Activated T-helper 1 cell treated with anti-CD3 and anti-CD28 coated beads, Interleukin-2, amount 50 U/mL, for 16 hours (primary cell): ENCODE measurements around the gene PCDHGB1.
"Not testable (repeated sequence)": the region's sequence is repeated elsewhere in the genome, so short reads cannot be mapped to it uniquely, and the experiment has no call there.

Source experiments
- DNase-seq, 2 donors: peaks; one replicate each; pipeline ENCODE4 v3.0.0-alpha.2; 2020; ENCODE audit warnings: low read depth in 1 of 2, low spot score in 1 of 2

Gene PCDHGB1

DNA sequence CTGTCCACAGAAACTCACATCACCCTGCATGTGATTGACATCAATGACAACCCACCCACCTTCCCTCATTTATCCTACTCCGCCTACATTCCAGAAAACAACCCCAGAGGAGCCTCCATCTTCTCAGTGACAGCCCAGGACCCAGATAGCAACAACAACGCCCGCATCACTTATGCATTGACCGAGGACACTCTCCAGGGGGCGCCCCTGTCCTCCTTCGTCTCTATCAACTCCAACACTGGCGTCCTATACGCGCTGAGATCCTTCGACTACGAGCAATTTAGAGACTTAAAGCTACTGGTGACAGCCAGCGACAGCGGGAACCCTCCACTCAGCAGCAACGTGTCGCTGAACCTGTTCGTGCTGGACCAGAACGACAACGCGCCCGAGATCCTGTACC is 4.6 kb upstream of the PCDHGB1 start:
- DNase-seq: no peak

DNA sequence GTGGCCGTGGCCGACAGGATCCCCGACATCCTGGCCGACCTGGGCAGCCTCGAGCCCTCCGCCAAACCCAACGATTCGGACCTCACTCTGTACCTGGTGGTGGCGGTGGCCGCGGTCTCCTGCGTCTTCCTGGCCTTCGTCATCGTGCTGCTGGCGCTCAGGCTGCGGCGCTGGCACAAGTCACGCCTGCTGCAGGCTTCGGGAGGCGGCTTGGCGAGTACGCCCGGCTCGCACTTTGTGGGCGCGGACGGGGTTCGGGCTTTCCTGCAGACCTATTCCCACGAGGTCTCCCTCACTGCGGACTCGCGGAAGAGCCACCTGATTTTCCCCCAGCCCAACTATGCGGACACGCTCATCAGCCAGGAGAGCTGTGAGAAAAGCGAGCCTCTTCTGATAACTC is 3.9 kb upstream of the PCDHGB1 start:
- DNase-seq: not testable (repeated sequence)

DNA sequence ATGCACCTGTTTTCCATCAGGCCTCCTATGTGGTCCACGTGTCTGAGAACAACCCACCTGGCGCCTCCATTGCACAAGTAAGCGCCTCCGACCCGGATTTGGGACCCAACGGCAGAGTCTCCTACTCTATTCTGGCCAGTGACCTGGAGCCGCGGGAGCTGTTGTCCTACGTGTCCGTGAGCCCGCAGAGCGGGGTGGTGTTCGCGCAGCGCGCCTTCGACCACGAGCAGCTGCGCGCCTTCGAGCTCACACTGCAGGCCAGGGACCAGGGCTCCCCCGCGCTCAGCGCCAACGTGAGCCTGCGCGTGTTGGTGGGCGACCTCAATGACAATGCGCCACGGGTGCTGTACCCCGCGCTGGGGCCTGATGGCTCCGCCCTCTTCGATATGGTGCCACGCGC is 1.7 kb downstream of the PCDHGB1 start:
- no peak for DNase-seq

DNA sequence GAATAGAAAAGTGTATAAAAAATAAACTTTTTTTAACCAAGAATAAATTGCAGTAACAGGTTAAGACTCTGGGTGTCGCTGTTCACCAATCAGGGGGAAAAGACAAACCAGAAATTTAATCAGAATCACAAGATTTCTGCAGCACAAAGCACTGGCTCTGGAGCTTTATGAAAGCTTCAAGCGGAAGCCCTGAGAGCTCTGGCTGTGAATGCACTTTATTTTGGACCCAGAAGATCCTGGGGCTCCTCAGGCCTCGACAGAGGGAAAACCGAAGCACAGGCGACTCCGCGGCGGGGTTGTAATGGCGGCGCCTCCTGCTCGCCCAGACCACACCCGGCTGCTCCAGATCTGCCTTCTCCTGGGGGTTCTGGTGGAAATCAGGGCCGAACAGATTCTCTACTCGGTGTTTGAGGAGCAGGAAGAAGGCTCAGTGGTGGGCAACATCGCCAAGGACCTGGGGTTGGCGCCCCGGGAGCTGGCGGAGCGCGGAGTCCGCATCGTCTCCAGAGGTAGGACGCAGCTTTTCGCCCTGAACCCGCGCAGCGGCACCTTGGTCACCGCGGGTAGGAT is 5.1 kb downstream of the PCDHGB1 start, which contains the start of gene PCDHGA4:
Gene PCDHGA4 (plus strand): TSS at position 122 of the 570 bp plus-strand sequence. CDS start 87 bp downstream, at position 209.
- no peak for DNase-seq

DNA sequence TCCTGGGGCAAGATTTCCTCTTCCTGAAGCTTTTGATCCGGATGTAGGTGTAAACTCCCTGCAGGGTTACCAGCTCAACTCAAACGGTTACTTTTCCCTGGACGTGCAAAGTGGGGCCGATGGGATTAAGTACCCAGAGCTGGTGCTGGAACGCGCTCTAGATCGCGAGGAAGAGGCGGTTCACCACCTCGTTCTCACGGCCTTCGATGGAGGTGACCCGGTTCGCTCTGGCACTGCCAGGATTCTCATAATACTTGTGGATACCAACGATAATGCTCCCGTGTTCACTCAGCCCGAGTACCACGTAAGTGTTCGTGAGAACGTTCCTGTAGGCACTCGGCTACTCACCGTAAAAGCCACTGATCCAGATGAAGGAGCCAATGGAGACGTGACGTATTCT is 5.7 kb downstream of the PCDHGB1 start:
- no peak for DNase-seq

DNA sequence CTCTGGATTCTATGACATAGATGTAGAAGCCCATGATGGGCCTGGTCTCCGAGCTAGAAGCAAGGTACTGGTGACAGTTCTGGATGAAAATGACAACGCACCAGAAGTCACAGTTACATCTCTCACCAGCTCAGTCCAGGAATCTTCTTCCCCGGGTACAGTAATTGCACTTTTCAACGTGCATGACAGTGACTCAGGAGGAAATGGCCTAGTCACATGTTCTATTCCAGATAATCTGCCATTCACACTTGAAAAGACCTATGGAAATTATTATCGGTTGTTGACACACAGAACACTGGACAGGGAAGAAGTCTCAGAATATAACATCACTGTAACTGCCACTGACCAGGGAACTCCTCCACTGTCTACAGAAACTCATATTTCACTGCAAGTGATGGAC is 6.2 kb downstream of the PCDHGB1 start:
- no peak for DNase-seq

DNA sequence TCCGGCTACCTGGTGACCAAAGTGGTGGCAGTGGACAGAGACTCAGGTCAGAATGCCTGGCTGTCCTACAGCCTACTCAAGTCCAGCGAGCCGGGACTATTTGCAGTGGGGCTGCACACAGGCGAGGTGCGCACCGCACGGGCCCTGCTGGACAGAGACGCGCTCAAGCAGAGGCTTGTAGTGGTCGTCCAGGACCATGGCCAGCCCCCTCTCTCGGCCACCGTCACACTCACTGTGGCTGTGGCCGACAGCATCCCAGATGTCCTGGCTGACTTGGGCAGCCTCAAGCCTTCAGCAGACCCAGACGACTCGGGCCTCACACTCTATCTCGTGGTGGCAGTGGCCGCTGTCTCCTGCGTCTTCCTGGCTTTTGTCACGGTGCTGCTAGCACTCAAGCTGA is 7.1 kb downstream of the PCDHGB1 start:
- no peak for DNase-seq

DNA sequence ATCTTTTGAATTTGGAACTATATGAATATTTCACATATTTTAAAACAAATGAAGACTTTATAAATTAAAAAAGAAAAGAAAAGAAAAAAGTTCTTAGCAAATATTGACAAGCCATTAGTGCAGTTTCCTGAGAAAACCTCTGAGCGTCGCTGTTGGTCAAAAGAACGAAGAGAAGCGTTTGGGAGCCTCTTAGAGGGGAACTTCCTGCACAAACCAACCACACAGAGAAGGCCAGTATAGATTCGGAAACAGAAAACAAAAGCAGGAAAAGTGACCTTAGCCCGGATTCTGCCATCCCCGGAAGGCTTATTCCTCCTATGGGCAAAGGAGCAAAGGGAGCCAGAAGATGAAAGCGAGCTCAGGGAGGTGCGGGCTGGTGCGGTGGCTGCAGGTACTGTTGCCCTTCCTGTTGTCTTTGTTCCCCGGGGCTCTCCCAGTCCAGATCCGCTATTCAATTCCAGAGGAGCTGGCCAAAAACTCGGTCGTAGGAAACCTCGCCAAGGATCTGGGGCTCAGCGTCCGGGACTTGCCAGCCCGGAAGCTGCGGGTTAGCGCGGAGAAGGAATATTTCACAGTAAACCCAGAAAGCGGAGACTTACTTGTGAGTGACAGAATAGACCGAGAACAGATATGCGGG is 10.0 kb downstream of the PCDHGB1 start, which contains the start of gene PCDHGB2:
Gene PCDHGB2 (plus strand): TSS at position 205 of the 637 bp plus-strand sequence. CDS start 142 bp downstream, at position 347.
- no peak for DNase-seq

DNA sequence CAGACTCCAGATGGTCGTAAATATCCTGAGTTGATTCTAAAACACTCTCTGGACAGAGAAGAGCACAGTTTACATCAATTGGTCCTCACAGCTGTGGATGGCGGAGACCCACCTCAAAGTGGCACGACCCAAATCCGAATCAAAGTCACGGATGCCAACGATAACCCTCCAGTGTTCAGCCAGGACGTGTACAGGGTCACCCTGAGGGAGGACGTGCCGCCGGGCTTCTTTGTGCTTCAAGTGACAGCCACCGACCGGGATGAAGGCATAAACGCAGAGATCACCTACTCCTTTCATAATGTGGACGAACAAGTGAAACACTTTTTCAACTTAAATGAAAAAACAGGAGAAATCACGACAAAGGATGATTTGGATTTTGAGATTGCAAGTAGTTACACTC is 10.8 kb downstream of the PCDHGB1 start:
- DNase-seq: no peak

DNA sequence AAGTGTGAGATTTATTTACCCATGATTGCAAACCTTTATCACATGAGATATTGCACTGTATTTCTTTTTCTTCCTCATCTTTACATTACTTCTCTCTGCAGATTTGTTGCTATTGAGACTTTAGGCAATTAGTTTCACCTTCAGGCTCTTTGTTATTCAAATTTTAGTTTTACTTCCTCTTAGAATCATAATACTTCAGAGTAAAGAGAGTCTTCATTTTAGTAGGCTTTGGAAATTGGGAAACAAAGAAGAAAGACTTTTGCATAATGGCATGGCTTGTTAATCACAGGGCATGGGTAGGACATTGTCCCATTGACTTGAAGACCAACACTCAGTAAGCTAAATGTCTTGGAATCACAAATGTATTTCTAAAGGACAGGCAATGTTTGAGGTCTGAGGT is 12.8 kb downstream of the PCDHGB1 start:
- DNase-seq: no peak

DNA sequence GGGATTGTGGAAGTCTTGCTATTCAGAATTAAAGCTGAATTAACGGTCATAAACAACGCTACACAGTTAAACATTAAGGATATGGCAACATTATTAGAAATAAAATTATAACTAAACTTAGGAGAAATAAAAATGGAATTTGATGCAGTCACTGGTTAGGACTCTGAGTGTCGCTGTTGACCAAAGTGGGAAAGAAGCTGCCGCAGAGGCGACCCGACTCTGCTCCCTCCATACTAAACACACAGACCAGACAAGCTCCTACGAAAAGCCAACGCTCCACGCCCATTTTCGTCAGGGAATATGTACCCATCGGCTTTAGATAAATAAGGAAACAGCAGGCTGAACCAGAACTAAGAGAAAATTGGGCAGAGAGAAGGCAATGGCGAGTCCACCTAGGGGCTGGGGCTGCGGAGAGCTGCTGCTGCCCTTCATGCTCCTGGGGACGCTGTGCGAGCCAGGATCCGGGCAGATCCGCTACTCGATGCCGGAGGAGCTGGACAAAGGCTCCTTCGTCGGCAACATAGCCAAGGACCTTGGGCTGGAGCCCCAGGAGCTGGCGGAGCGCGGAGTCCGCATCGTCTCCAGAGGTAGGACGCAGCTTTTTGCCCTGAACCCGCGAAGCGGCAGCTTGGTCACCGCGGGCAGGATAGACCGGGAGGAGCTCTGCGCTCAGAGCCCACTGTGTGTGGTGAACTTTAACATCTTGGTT is 14.2 kb downstream of the PCDHGB1 start, which contains the start of gene PCDHGA5:
Gene PCDHGA5 (plus strand): TSS at position 211 of the 709 bp plus-strand sequence. CDS start 169 bp downstream, at position 380.
- no peak for DNase-seq

DNA sequence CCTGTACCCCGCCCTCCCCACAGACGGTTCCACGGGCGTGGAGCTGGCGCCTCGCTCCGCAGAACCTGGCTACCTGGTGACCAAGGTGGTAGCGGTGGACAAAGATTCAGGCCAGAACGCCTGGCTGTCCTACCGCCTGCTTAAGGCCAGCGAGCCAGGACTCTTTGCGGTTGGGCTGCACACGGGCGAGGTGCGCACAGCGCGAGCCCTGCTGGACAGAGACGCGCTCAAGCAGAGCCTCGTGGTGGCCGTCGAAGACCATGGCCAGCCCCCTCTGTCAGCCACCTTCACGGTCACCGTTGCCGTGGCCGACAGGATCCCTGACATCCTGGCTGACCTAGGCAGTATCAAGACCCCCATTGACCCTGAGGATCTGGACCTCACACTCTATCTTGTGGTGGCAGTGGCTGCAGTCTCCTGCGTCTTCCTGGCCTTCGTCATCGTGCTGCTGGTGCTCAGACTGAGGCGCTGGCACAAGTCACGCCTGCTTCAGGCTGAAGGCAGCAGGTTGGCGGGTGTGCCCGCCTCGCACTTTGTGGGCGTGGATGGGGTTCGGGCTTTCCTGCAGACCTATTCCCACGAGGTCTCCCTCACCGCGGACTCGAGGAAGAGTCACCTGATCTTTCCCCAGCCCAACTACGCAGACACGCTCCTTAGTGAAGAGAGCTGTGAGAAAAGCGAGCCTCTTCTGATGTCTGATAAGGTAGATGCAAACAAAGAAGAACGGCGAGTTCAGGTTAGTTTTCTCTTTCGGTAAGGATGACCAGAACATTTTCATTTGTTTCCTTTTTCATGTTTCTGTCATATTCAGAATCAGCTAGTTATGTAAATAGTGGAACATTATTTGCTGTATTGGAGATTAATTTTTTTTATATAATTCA is 16.4 kb downstream of the PCDHGB1 start:
- DNase-seq: no peak

DNA sequence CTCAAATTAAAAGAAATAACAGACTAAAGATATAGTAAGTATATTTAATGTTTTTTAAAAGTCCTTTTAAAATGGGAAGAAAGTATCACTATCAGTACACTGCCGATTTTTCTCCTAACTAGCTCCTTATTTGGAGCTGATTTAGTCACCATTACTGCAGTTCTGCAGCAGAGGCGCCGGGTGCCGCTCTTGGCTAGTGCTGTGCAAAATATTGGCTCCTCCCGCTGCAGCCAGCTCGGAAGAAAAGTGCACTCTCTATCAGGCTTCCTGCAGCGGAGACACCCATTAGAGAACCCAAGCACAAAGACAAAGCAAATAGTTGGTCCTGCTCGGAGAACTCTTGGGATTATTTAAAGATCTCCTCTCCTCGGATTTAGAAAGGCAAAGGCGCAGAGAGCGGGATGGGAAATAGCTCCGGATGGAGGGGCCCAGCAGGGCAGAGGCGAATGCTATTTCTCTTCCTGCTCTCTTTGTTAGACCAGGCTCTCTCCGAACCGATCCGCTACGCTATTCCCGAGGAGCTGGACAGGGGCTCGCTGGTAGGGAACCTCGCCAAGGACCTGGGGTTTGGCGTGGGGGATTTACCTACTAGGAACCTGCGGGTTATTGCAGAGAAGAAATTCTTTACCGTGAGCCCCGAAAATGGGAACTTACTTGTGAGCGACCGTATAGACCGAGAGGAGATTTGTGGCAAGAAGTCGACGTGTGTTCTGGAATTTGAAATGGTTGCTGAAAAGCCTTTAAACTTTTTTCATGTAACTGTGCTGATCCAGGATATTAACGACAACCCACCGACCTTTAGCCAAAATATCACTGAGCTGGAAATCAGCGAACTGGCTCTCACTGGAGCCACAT is 20.3 kb downstream of the PCDHGB1 start, which contains the start of gene PCDHGB3:
Gene PCDHGB3 (plus strand): TSS at position 249 of the 855 bp plus-strand sequence. CDS start 153 bp downstream, at position 402.
- no peak for DNase-seq

DNA sequence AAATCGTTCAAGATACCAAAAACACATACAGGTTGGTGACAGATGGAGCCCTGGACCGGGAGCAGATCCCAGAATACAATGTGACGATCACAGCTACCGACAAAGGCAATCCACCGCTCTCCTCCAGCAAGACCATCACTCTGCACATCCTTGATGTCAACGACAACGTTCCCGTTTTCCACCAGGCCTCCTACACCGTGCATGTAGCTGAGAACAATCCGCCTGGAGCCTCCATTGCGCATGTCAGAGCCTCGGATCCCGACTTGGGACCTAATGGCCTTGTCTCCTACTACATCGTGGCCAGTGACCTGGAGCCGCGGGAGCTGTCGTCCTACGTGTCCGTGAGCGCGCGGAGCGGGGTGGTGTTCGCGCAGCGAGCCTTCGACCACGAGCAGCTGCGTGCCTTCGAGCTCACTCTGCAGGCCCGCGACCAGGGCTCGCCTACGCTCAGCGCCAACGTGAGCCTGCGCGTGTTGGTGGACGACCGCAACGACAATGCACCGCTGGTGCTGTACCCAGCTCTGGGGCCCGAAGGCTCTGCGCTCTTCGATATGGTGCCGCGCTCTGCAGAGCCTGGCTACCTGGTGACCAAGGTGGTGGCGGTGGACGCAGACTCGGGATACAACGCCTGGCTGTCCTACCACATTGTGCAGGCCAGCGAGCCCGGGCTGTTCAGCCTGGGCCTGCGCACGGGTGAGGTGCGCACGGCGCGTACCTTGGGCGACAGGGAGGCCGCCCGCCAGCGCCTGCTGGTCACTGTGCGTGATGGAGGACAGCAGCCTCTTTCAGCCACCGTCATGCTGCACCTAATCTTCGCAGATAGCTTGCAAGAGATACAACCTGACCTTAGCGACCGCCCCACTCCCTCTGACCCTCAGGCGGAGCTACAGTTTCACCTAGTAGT is 21.9 kb downstream of the PCDHGB1 start:
- no peak for DNase-seq

DNA sequence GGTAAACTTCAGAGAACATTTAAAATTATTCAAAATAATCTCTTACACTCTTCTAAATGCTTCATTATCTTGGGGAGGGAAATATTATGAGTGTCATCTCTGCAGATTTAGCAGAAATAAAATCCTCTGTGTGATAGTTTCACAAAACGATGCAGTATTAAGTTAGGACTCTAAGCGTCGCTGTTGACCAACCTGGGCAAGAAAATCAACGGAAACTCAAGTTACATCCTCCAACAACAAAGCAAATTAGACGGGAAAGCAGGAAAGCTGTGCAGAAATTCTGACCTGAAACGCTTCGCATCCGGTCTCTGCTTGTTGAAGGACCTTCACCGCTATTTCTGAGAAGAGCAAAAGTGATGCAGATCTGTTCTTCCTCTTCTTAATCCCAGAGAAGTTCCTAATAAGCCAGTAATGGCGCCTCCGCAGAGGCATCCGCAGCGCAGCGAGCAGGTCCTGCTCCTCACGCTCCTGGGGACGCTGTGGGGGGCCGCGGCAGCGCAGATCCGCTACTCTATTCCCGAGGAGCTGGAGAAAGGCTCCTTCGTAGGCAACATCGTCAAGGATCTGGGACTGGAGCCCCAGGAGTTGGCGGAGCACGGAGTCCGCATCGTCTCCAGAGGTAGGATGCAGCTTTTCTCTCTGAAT is 23.9 kb downstream of the PCDHGB1 start, which contains the start of gene PCDHGA6:
Gene PCDHGA6 (plus strand): TSS at position 219 of the 645 bp plus-strand sequence. CDS start 193 bp downstream, at position 412.
- no peak for DNase-seq

DNA sequence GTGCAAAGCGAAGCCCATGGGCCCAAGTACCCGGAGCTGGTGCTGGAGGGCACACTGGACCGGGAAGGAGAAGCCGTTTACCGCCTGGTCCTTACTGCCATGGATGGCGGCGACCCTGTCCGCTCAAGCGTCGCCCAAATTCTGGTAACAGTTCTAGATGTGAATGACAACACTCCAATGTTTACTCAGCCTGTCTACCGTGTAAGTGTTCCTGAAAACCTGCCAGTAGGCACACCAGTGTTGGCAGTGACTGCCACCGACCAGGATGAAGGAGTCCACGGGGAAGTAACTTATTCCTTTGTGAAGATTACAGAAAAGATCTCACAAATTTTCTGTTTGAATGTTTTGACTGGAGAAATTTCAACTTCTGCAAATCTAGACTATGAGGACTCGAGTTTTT is 24.7 kb downstream of the PCDHGB1 start:
- DNase-seq: no peak

DNA sequence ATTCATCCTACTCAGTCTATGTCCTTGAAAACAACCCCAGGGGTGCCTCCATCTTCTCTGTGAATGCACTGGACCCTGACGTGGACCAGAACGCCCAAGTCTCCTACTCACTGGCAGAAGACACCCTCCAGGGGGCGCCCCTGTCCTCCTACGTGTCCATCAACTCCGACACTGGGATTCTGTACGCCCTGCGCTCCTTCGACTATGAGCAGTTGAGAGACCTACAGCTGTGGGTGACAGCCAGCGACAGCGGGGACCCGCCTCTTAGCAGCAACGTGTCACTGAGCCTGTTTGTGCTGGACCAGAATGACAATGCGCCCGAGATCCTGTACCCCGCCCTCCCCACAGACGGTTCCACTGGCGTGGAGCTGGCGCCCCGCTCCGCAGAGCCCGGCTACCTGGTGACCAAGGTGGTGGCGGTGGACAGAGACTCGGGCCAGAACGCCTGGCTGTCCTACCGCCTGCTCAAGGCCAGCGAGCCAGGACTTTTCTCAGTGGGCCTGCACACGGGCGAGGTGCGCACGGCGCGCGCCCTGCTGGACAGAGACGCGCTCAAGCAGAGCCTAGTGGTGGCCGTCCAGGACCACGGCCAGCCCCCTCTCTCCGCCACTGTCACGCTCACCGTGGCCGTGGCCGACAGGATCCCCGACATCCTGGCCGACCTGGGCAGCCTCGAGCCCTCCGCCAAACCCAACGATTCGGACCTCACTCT is 25.7 kb downstream of the PCDHGB1 start:
- not testable (repeated sequence) for DNase-seq
